WERI-Rb-1 (cell line): ENCODE measurements around the gene MICAL3.

ENCODE experiments used
- DNase-seq: peaks from one replicate; pipeline ENCODE4 v3.0.0-alpha.2; 2020
- H3K27ac ChIP-seq: fragments of 250-450 bp; sonication (Bioruptor Pico); 2 replicates; pipeline ENCODE4 v1.5.1; 2020; ENCODE audit warnings: mild to moderate bottlenecking, moderate library complexity
- H3K27me3 ChIP-seq: fragments of 250-450 bp; sonication (Bioruptor Pico); 2 replicates; pipeline ENCODE4 v1.5.1; 2021; ENCODE audit warnings: mild to moderate bottlenecking, low read depth, moderate library complexity; ENCODE audit not compliant: insufficient read depth, severe bottlenecking
- H3K36me3 ChIP-seq: fragments of 250-450 bp; sonication (Bioruptor Pico); 2 replicates; pipeline ENCODE4 v1.5.1; 2020; ENCODE audit warnings: mild to moderate bottlenecking, moderate library complexity
- H3K4me3 ChIP-seq: 2 replicates; pipeline ENCODE4 v1.5.1; 2011; ENCODE audit warnings: low read depth, mild to moderate bottlenecking, control low read depth, low read length
- H3K9me3 ChIP-seq: fragments of 250-450 bp; sonication (Bioruptor Pico); 2 replicates; pipeline ENCODE4 v1.5.1; 2021; ENCODE audit warnings: mild to moderate bottlenecking, moderate library complexity; ENCODE audit not compliant: severe bottlenecking
- CTCF ChIP-seq: IDR thresholded peaks from 2 replicates; pipeline ENCODE4 v1.5.1; 2011; ENCODE audit warnings: low read depth, mild to moderate bottlenecking, control low read depth, inconsistent platforms, low read length

MICAL3 gene

DNA sequence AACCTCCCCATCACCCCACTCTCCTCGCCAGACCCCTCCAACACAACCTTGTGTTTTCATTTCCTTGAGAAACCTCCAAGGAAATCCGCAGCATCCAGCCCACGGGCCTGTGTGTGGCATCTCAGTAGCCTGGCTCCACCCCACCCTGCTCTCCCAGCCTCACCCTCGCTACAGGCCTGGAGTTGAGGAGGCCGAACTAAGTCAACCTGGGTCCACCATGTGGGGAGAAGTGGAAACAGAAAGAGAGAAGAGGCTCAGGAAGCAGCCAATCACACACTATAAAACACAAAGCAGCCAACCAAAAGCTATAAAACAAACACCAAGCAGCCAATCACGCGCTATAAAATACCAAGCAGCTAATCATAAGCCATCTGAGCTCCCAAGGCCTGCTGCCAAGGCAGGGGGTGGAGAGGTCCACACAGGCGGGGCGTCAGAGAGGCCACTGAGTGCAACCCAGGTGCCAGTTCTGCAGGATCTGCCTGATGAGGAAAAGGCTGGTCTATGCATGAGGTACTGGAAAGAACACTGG, 72.0 kb downstream of the MICAL3 start:
- no peak for DNase-seq
- no peak overlapping the region for H3K4me3 ChIP-seq
- H3K27me3 ChIP-seq = no peaks in the 10 kb centered on the region
- no peak for TF ChIP-seq CTCF
- H3K9me3 ChIP-seq = no peaks in the 10 kb centered on the region
- H3K27ac ChIP-seq = no peak overlapping the region
- no peaks in the 10 kb centered on the region for H3K36me3 ChIP-seq

- no peak for TF ChIP-seq CTCF
- DNase-seq = no peak
- no peaks in the 10 kb centered on the region for H3K36me3 ChIP-seq
- H3K27ac ChIP-seq = no peak overlapping the region
- no peak overlapping the region for H3K4me3 ChIP-seq
- H3K27me3 ChIP-seq = no peaks in the 10 kb centered on the region
- H3K9me3 ChIP-seq = no peaks in the 10 kb centered on the region
Measured at GRCh38 chr22:17951315-17951714, 73.0 kb downstream of the MICAL3 start.

DNA sequence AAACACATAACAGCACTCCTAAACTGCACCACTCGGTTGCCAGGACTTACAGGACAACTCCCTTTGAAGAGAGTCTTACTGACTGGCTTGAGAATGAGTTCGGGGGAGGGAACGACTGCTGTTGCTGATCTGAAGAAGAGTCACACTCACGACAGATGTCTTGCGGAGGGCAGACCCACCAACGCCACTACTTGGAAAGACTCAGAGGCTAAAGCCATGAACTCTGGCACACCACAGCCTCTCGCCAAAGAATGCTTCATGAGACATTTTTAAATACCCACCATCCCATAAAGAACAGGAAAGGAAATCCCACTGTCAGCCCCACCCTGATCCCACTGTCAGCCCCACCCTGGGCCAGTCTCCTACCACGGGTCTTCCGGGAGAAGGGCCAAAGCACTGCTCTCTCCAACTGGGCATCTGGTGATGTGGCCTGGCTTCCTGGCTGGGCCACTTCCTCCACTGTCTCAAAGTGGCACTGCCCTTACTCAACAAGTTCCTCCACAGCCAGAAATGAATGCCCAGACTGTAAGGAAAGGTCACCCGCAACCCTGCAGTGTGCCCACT, 73.6 kb downstream of the MICAL3 start:
- no peak for TF ChIP-seq CTCF
- DNase-seq = peak; percentile 22
- Histone ChIP-seq H3K36me3 (no peaks in the 10 kb centered on the region), H3K4me3 (no peak overlapping the region), H3K27me3 (no peaks in the 10 kb centered on the region), H3K9me3 (no peaks in the 10 kb centered on the region), H3K27ac (no peak overlapping the region)

GRCh38 chr22:17949642-17950473, 74.5 kb downstream of the MICAL3 start:
- H3K9me3 ChIP-seq = no peaks in the 10 kb centered on the region
- H3K36me3 ChIP-seq = no peaks in the 10 kb centered on the region
- no peak for DNase-seq
- H3K4me3 ChIP-seq = no peak overlapping the region
- no peak for TF ChIP-seq CTCF
- H3K27me3 ChIP-seq = no peaks in the 10 kb centered on the region
- H3K27ac ChIP-seq = no peak overlapping the region

- Histone ChIP-seq H3K36me3 (no peaks in the 10 kb centered on the region), H3K4me3 (no peak overlapping the region), H3K9me3 (no peaks in the 10 kb centered on the region), H3K27ac (no peak overlapping the region), H3K27me3 (no peaks in the 10 kb centered on the region)
- no peak for DNase-seq
- TF ChIP-seq CTCF = no peak
Measured at GRCh38 chr22:17948101-17948500, 76.3 kb downstream of the MICAL3 start.
